ENCODE data around the gene EFNB3. TPM values are rescaled to one million over a fixed set of nuclear protein-coding genes. Genes with fewer than 3 reads are reported as not detected.

Gene EFNB3
- total RNA-seq, 1 donor from 2014 or later: 28.2 TPM

GRCh38 chr17:7744416-7744815, 39.4 kb downstream of the EFNB3 start:
- Mint-ChIP-seq H3K4me1 (peaks cover 26% of the 10 kb centered on the region), H3K27ac (no peak overlapping the region), H3K27me3 (ENCODE audit: low read depth) (peaks cover 10% of the 10 kb centered on the region), H3K9me3 (peaks cover 2% of the 10 kb centered on the region), H3K4me3 (no peak overlapping the region), H3K36me3 (no peaks in the 10 kb centered on the region)
- TF ChIP-seq CTCF (IDR thresholded peaks at IDR 0.05; ENCODE audit: unreplicated experiment): no peak
- no peak for DNase-seq (ENCODE audit: low spot score in 2 of 2, unreplicated experiment in 2 of 2)

DNA sequence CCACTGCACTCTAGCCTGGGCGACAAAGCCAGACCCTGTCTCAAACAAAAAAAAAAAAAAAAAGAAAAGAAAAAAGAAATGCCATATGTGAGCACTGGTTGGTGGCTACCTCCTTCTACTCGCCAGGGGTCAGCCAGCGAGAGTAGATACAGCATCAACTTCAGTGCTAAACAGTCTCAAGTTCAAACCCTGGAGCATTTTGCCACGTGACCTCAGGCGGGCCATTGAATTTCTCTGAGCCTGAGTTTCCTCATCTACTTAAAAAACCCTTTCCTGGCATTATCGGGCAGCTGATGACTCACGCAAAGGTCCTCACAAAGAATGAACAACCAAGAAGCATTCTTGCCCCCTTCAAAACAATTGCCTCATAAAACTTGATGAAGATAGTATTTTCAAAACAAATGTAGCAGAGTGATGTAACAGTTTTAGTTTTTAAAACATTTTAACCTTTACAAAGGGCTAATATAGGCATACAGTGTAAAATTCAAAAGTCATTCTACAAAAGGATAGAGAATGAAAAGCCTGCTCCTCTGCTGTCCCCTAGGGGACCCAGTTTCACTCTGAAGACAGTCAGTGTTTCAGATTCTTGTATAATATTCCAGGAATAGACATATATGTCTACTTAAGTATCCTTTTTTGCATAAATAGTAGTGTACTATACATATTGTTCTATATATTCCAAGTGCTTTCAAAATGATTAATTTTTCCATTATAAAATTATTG, 40.9 kb downstream of the EFNB3 start:
- no peak for DNase-seq (ENCODE audit: low spot score in 2 of 2, unreplicated experiment in 2 of 2)
- Mint-ChIP-seq H3K36me3 (no peaks in the 10 kb centered on the region), H3K9me3 (peaks cover 10% of the 10 kb centered on the region), H3K4me3 (no peak overlapping the region), H3K27ac (no peak overlapping the region), H3K4me1 (peaks cover 27% of the 10 kb centered on the region), H3K27me3 (ENCODE audit: low read depth) (peaks cover 1% of the 10 kb centered on the region)
- no peak for TF ChIP-seq CTCF (IDR thresholded peaks at IDR 0.05; ENCODE audit: unreplicated experiment)

GRCh38 chr17:7747635-7748071, 42.7 kb downstream of the EFNB3 start:
- Mint-ChIP-seq H3K36me3 (no peaks in the 10 kb centered on the region), H3K9me3 (peaks cover 10% of the 10 kb centered on the region), H3K4me1 (peaks cover 27% of the 10 kb centered on the region), H3K27ac (peak overlapping the region; percentile 91), H3K4me3 (no peak overlapping the region), H3K27me3 (ENCODE audit: low read depth) (no peaks in the 10 kb centered on the region)
- TF ChIP-seq CTCF (IDR thresholded peaks at IDR 0.05; ENCODE audit: unreplicated experiment): no peak
- no peak for DNase-seq (ENCODE audit: low spot score in 2 of 2, unreplicated experiment in 2 of 2)

DNA sequence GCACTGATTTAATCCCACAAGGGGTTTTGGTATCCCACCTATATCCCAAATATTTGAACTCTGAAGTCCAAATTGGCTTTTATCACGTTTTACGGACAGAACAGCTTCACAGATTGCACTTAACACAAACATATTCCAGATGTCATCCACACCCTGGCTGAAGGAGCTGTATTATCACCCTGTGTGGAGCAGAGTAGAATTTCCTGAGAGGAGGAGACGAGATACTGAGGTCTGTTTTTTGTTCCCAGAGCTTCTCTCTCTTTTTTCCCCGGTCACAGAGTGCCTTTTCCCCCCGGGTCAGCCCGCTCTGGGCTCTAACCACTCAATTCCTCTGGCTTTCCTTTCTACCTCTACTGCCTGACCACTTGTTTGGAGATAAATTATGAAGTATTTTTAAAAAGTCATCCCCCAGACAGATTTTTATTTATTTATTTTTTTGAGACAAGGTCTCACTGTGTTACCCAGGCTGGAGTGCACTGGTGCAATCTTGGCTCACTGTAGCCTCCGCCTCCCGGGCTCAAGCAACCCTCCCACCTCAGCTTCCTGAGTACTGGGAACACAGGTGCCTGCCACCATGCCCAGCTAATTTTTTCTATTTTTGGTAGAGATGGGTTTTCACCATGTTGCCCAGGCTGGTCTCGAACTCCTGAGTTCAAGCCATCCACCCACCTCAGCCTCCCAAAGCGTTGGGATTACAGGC, 43.2 kb downstream of the EFNB3 start:
- H3K27me3 Mint-ChIP-seq (ENCODE audit: low read depth): no peaks in the 10 kb centered on the region
- H3K4me3 Mint-ChIP-seq: no peak overlapping the region
- TF ChIP-seq CTCF (IDR thresholded peaks at IDR 0.05; ENCODE audit: unreplicated experiment): no peak
- no peak for DNase-seq (ENCODE audit: low spot score in 2 of 2, unreplicated experiment in 2 of 2)
- H3K9me3 Mint-ChIP-seq: peaks cover 10% of the 10 kb centered on the region
- peak overlapping the region; percentile 91 for H3K27ac Mint-ChIP-seq
- H3K36me3 Mint-ChIP-seq: no peaks in the 10 kb centered on the region
- peaks cover 27% of the 10 kb centered on the region for H3K4me1 Mint-ChIP-seq

DNA sequence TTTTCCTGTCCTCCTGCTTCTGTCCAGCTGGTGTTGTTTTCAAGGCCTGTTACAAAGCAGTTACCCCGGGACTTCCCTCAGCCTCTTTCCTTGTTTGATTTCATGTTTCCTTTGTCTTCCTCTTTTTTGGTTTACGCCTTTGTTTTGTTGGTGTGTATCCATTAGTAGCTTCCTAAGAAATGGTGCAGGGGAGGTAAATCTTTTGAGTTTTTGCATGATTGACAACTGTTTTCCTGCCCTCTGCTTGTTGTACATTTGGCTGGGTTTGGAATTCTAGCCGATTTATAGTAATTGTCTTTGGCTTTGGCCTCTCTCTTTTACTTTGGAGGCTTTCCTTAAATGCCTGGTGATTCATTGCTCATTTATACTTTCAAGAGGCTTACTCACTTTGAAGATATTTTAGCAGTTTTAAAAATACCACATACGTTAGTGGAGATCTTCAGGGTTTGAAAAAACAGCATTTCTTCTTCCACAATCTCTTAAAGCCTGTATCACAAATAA, 45.4 kb downstream of the EFNB3 start:
- Mint-ChIP-seq H3K27ac (no peak overlapping the region), H3K4me3 (no peak overlapping the region), H3K27me3 (ENCODE audit: low read depth) (no peaks in the 10 kb centered on the region), H3K9me3 (peaks cover 10% of the 10 kb centered on the region), H3K36me3 (no peaks in the 10 kb centered on the region), H3K4me1 (peaks cover 25% of the 10 kb centered on the region)
- DNase-seq (ENCODE audit: low spot score in 2 of 2, unreplicated experiment in 2 of 2): no peak
- no peak for TF ChIP-seq CTCF (IDR thresholded peaks at IDR 0.05; ENCODE audit: unreplicated experiment)

Data from mesothelial cell of epicardium (in vitro differentiated cells).